HepG2 (cell line): ENCODE results near the gene LRRC45. TPM values are rescaled to one million over a fixed set of nuclear protein-coding genes. Genes with fewer than 3 reads are reported as not detected.

Source experiments
- ARID4A ChIP-seq: sonication (generic); formaldehyde crosslinking; IDR thresholded peaks from 2 replicates; pipeline ENCODE4 v1.5.0; 2020; ENCODE audit warnings: mild to moderate bottlenecking, missing genetic modification reagents, borderline replicate concordance
- ETV6 ChIP-seq: sonication (generic); formaldehyde crosslinking; conservative IDR thresholded peaks from 2 replicates; pipeline ENCODE4 v1.4.0; 2020; ENCODE audit warnings: missing genetic modification reagents
- GZF1 ChIP-seq: sonication (generic); formaldehyde crosslinking; IDR thresholded peaks from 2 replicates; pipeline ENCODE4 v1.5.1; 2020; ENCODE audit warnings: mild to moderate bottlenecking, missing genetic modification reagents
- KIAA2018 ChIP-seq: sonication (generic); formaldehyde crosslinking; IDR thresholded peaks from 2 replicates; pipeline ENCODE4 v1.5.0; 2020; ENCODE audit warnings: mild to moderate bottlenecking, missing genetic modification reagents, borderline replicate concordance
- NFIC ChIP-seq: IDR thresholded peaks from 2 replicates; pipeline ENCODE4 v1.6.1; 2012; ENCODE audit warnings: mild to moderate bottlenecking, low read length, inconsistent platforms
- NR2F2 ChIP-seq: IDR thresholded peaks from 2 replicates; pipeline ENCODE4 v1.6.1; 2012; ENCODE audit warnings: low read depth, inconsistent platforms, borderline replicate concordance
- SOX13 ChIP-seq, 3 experiments: fragments of 450-650 bp in 1 of 3; sonication (generic) in 1 of 3; formaldehyde crosslinking in 1 of 3; IDR thresholded peaks in 2 of 3; conservative IDR thresholded peaks in 1 of 3; 2 replicates each; pipeline versions ENCODE4 v1.5.0 to v1.6.1; 2016 to 2020; ENCODE audit warnings: antibody characterized with exemption in 1 of 3, mild to moderate bottlenecking in 1 of 3, missing compliant biosample characterization in 1 of 3, missing genetic modification reagents in 1 of 3, moderate library complexity in 1 of 3
- TBP ChIP-seq: sonication (generic); formaldehyde crosslinking; IDR thresholded peaks from 2 replicates; pipeline ENCODE4 v1.5.0; 2020; ENCODE audit warnings: missing genetic modification reagents
- ZBTB49 ChIP-seq: sonication (generic); formaldehyde crosslinking; IDR thresholded peaks from 2 replicates; pipeline ENCODE4 v1.4.0; 2020; ENCODE audit warnings: missing genetic modification reagents, borderline replicate concordance
- ZBTB8A ChIP-seq: sonication (generic); formaldehyde crosslinking; IDR thresholded peaks from 2 replicates; pipeline ENCODE4 v1.4.0; 2020; ENCODE audit warnings: mild to moderate bottlenecking, low read depth, missing genetic modification reagents, borderline replicate concordance
- ZNF615 ChIP-seq: sonication (generic); formaldehyde crosslinking; IDR thresholded peaks from 2 replicates; pipeline ENCODE4 v1.5.0; 2020; ENCODE audit warnings: mild to moderate bottlenecking, missing genetic modification reagents, borderline replicate concordance
- ZNF629 ChIP-seq: sonication (generic); formaldehyde crosslinking; conservative IDR thresholded peaks from 2 replicates; pipeline ENCODE4 v1.5.0; 2020; ENCODE audit warnings: missing genetic modification reagents
- ZNF850 ChIP-seq: sonication (generic); formaldehyde crosslinking; conservative IDR thresholded peaks from 2 replicates; pipeline ENCODE4 v1.9.0; 2021; ENCODE audit warnings: mild to moderate bottlenecking, missing genetic modification reagents
- polyA plus RNA-seq, 8 experiments: library from polyadenylated mRNA; depleted of rRNA in 3 of 8; stranded (reverse) in 7 of 8; unstranded in 1 of 8; fragments of >200 nt; fragmentation: Illumina TruSeq in 4 of 8; extraction: Trizol in 4 of 8; gene quantifications; 2 replicates each; pipeline versions ENCODE4 v1.2.1 to v1.2.3, GENCODE V29; 2011 to 2016; ENCODE audit warnings: low read depth in 4 of 8, missing spikeins in 1 of 8, mixed read lengths in 1 of 8; ENCODE audit not compliant: insufficient read depth in 1 of 8
- total RNA-seq, 5 experiments: library from RNA; depleted of rRNA; stranded (reverse); fragments of >200 nt; fragmentation: Illumina TruSeq; extraction: Trizol; gene quantifications; 2 replicates each; pipeline ENCODE4 v1.2.3, GENCODE V29; 2016; ENCODE audit warnings: low read depth in 1 of 5

Gene LRRC45
- total and polyA plus RNA-seq, 2 of the 13 experiments (the other 11 are each of a cell fraction or from before 2014, with no cell fraction given): 11.6 to 48.1 TPM

- TF ChIP-seq ZBTB49 (no peak), GZF1 (CRISPR knock-in tag) (0 out of 2 replicates have a peak, but pooled peaks have one; percentile 72), ETV6 (no peak), SOX13 (IDR thresholded peaks at IDR 0.05) (no peak), SOX13 (CRISPR knock-in tag; conservative IDR thresholded peaks at IDR 0.05 in 1 of 2, IDR thresholded peaks at IDR 0.05 in 1 of 2) (no peak), ZNF850 (CRISPR knock-in tag) (no peak), ZBTB8A (CRISPR knock-in tag) (no peak), ZNF615 (CRISPR knock-in tag) (no peak), NR2F2 (no peak), KIAA2018 (0 out of 2 replicates have a peak, but pooled peaks have one; percentile 33), ZNF629 (CRISPR knock-in tag) (peak; percentile 24; the same call in 1 of the 2 replicates), NFIC (no peak), TBP (CRISPR knock-in tag) (no peak), ARID4A (CRISPR knock-in tag) (peak; percentile 30; the same call in 1 of the 2 replicates)
Observed at GRCh38 chr17:82023447-82024241, 539 bp downstream of the LRRC45 start (continued).
